ENCODE results near the gene RAX. TPM values are rescaled to one million over a fixed set of nuclear protein-coding genes. Genes with fewer than 3 reads are reported as not detected.

RAX gene
- total and polyA plus RNA-seq, 9 donors: 0.13 TPM; not detected in 8

DNA sequence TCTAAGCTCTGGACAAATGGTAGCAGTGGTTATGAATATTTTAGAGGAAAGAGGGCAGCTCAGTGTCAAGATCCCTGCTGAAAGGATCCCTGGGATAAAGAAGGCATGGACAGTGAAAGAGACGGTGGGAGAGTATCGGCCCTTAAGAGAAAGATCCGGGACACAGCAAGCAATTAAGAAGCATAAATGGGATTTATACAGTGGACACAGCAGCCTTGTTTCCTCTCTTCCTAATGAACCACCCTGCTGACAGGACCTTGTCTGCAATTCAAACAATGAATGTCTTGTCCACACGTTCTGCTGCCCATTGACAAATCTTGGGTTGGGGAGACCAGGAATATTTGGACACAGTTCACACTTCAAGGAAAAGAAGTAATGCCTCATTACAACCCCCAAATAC is 28.7 kb upstream of the RAX start:
- Histone ChIP-seq H3K36me3 (ENCODE audit: control insufficient read depth, insufficient read depth, low read length) (no peaks in the 10 kb centered on the region), H3K4me1 (ENCODE audit: control insufficient read depth, insufficient read depth, low read length) (no peaks in the 10 kb centered on the region), H3K9me3 (replicated peaks; ENCODE audit: control insufficient read depth, low read depth, low read length) (no peaks in the 10 kb centered on the region), H3K27me3 (ENCODE audit: control insufficient read depth, insufficient read depth, low read length) (peaks cover 25% of the 10 kb centered on the region), H3K27ac (ENCODE audit: low read length) (no peak overlapping the region), H3K4me3 (ENCODE audit: low read length) (no peak overlapping the region)
- 84% methylated on average over 3 of the region's 4 CpGs for WGBS (ENCODE audit: insufficient coverage)
- no peak for DNase-seq

DNA sequence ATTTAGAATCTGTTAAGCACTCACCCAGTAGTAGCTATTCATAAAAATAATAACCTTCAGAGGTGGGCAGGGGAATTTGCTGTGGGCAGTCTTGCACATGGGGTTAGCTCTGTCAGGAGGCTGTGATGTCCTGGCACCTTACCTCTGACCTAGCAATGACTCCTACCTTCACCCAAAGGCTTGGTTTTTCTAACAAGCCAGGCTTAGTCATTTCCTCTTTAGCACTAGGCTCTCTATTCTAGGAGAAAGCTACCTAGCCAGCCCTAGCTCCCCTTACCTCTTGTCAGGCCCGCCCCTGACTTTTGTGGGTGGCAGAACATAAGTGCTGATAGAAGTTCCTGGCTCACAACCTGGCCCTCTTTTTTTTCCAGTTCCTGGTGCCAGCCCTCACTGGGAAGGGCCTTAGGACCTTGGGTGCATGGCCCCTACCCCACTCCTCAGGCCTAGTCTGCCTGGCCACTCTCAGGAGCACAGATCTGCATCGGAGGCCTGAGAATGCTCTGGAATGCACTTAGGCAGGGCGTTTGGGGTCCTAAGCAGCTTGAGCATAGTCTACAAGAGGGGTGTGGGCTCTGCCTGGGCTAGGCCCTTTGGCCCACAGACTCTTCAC is 27.5 kb upstream of the RAX start:
- 85% methylated on average over 2 of the region's 3 CpGs for WGBS (ENCODE audit: insufficient coverage)
- Histone ChIP-seq H3K27me3 (ENCODE audit: control insufficient read depth, insufficient read depth, low read length) (peaks cover 24% of the 10 kb centered on the region), H3K9me3 (replicated peaks; ENCODE audit: control insufficient read depth, low read depth, low read length) (no peaks in the 10 kb centered on the region), H3K4me1 (ENCODE audit: control insufficient read depth, insufficient read depth, low read length) (no peaks in the 10 kb centered on the region), H3K36me3 (ENCODE audit: control insufficient read depth, insufficient read depth, low read length) (no peaks in the 10 kb centered on the region), H3K4me3 (ENCODE audit: low read length) (no peak overlapping the region), H3K27ac (ENCODE audit: low read length) (no peak overlapping the region)
- no peak for DNase-seq

DNA sequence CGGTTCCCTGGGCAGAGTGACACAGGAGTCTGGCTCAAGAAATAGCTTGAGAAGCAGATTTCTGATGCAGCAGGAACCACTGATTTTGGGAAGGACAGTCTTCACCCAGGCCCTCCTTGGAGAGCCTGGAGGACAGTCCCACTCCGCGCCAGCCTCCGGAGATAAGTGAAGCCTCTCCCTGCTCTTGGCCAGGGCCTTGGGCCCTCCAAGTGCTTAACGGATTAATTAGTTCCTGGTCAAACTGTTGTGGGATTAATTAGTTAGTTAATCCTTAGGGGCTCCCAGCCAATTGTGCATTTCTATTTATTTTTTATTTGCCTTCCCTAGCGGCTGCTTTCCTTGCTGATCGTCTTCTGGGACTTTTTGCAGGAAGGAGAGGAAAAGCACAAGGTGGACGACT is 25.6 kb upstream of the RAX start:
- Histone ChIP-seq H3K27me3 (ENCODE audit: control insufficient read depth, insufficient read depth, low read length) (peaks cover 18% of the 10 kb centered on the region), H3K27ac (ENCODE audit: low read length) (no peak overlapping the region), H3K4me1 (ENCODE audit: control insufficient read depth, insufficient read depth, low read length) (no peaks in the 10 kb centered on the region), H3K9me3 (replicated peaks; ENCODE audit: control insufficient read depth, low read depth, low read length) (no peaks in the 10 kb centered on the region), H3K4me3 (ENCODE audit: low read length) (no peak overlapping the region), H3K36me3 (ENCODE audit: control insufficient read depth, insufficient read depth, low read length) (no peaks in the 10 kb centered on the region)
- 57% methylated on average over 3 of the region's 8 CpGs for WGBS (ENCODE audit: insufficient coverage)
- no peak for DNase-seq

DNA sequence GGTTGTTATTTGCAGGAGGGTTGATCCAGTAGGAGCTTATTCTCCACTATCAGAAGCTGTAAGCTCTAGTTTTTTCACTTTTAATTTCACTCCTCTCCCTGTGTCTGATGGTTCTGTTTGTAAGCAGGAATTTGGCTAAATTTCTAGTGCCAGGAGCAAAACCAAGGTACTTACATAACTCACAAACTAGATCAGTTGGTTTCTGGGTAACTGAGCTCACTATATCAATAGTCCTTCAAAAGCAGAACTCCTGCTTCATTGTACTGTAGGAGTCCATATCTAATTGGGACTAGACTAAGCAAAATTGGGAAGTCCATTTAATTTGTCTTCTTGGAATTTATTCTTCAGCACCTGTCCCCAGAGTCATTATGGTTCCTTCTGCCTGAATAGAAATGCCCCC is 20.1 kb upstream of the RAX start:
- no peak for DNase-seq
- Histone ChIP-seq H3K4me3 (ENCODE audit: low read length) (no peak overlapping the region), H3K36me3 (ENCODE audit: control insufficient read depth, insufficient read depth, low read length) (no peaks in the 10 kb centered on the region), H3K9me3 (replicated peaks; ENCODE audit: control insufficient read depth, low read depth, low read length) (no peaks in the 10 kb centered on the region), H3K27me3 (ENCODE audit: control insufficient read depth, insufficient read depth, low read length) (peaks cover 12% of the 10 kb centered on the region), H3K4me1 (ENCODE audit: control insufficient read depth, insufficient read depth, low read length) (no peaks in the 10 kb centered on the region), H3K27ac (ENCODE audit: low read length) (no peak overlapping the region)

DNA sequence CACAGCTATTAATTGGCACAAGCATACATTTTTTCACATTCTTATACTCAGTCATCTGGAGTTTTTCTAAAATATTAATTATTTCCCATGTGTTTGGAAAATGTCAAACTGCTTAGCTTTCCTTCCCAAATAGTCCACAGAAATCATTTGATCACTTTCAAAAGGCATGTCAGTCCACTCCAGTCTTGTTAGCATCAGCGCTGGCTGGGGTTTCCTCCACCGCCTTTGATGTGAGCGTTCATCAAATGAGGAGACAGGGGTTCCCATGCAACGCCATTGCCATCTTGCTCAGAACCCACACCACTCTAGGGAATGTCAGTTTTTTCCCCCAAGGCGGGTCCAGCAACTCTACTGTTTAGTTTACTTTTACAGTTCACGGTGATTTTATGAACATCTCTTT is 13.1 kb upstream of the RAX start:
- no peaks in the 10 kb centered on the region for H3K9me3 ChIP-seq (replicated peaks; ENCODE audit: control insufficient read depth, low read depth, low read length)
- 40% methylated on average over 2 of the region's 6 CpGs for WGBS (ENCODE audit: insufficient coverage)
- H3K27me3 ChIP-seq (ENCODE audit: control insufficient read depth, insufficient read depth, low read length): peaks cover 26% of the 10 kb centered on the region
- no peak for DNase-seq
- no peak overlapping the region for H3K4me3 ChIP-seq (ENCODE audit: low read length)
- H3K27ac ChIP-seq (ENCODE audit: low read length): no peak overlapping the region
- no peaks in the 10 kb centered on the region for H3K4me1 ChIP-seq (ENCODE audit: control insufficient read depth, insufficient read depth, low read length)
- H3K36me3 ChIP-seq (ENCODE audit: control insufficient read depth, insufficient read depth, low read length): no peaks in the 10 kb centered on the region

DNA sequence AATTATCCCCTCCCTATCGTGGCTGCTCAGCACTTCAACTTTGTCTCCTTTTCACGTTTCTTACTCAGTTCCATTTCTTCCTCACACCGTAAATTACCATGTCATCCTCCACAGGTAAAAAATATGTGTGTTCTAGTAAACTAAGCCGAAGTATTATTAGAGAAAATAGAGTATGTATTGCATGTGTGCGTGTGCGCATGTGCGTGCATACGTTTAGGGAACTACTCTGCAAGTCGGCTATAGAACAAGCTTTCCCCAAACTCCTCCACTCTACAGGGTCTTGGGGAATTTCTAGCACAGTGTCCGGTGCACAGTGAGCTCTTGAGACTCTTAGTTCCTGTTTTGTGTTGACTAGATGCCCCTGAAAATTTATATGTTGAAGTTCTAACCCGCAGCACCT is 9.1 kb upstream of the RAX start:
- WGBS (ENCODE audit: insufficient coverage): 77% methylated on average over 1 of the region's 11 CpGs
- Histone ChIP-seq H3K36me3 (ENCODE audit: control insufficient read depth, insufficient read depth, low read length) (no peaks in the 10 kb centered on the region), H3K9me3 (replicated peaks; ENCODE audit: control insufficient read depth, low read depth, low read length) (no peaks in the 10 kb centered on the region), H3K27me3 (ENCODE audit: control insufficient read depth, insufficient read depth, low read length) (peaks cover 40% of the 10 kb centered on the region), H3K27ac (ENCODE audit: low read length) (no peak overlapping the region), H3K4me1 (ENCODE audit: control insufficient read depth, insufficient read depth, low read length) (no peaks in the 10 kb centered on the region), H3K4me3 (ENCODE audit: low read length) (no peak overlapping the region)
- no peak for DNase-seq

DNA sequence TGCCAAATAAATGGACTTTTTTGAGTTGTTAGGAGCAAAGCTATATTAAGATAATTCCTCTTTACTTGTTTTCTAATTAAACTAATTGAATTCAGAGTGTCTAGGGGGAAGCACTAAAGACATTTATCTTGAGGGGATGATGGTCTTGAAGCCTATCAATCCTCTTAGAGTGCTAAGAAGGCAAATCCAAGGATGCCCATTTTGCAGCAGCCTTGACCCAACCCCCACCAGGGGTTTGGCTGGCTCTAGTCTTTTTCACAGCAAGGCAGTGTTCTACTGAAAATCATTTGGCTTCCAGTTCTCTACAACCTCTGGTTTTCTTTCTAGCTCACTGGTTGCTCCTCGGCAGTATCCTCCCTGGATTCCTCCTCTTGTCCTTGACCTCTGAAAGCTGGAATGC is 6.5 kb upstream of the RAX start:
- Histone ChIP-seq H3K27ac (ENCODE audit: low read length) (no peak overlapping the region), H3K36me3 (ENCODE audit: control insufficient read depth, insufficient read depth, low read length) (no peaks in the 10 kb centered on the region), H3K4me3 (ENCODE audit: low read length) (no peak overlapping the region), H3K27me3 (ENCODE audit: control insufficient read depth, insufficient read depth, low read length) (peaks cover 55% of the 10 kb centered on the region), H3K9me3 (replicated peaks; ENCODE audit: control insufficient read depth, low read depth, low read length) (no peaks in the 10 kb centered on the region), H3K4me1 (ENCODE audit: control insufficient read depth, insufficient read depth, low read length) (no peaks in the 10 kb centered on the region)
- WGBS (ENCODE audit: insufficient coverage): 55% methylated on average over 1 of the region's 1 CpG
- DNase-seq: no peak

DNA sequence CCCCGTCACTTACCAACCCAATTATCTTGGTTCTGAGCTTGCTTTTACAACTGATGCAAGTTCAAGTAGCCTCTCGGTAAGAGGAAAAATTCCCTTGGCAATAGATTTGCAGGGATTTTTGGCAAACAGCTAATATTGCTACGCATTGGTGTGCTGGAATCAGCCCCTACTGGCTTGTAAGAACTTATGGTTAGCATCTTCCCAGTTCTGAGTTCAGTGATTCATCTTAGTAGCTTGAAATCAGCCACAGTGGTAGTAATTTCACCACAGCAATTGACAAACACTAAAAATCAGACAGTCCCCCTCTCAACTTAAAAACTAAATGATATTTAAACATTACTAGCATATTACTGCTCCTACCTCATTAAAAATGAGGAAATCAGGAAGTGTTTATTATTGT is 5.9 kb upstream of the RAX start:
- Histone ChIP-seq H3K4me3 (ENCODE audit: low read length) (no peak overlapping the region), H3K36me3 (ENCODE audit: control insufficient read depth, insufficient read depth, low read length) (no peaks in the 10 kb centered on the region), H3K9me3 (replicated peaks; ENCODE audit: control insufficient read depth, low read depth, low read length) (no peaks in the 10 kb centered on the region), H3K27me3 (ENCODE audit: control insufficient read depth, insufficient read depth, low read length) (peaks cover 60% of the 10 kb centered on the region), H3K27ac (ENCODE audit: low read length) (no peak overlapping the region), H3K4me1 (ENCODE audit: control insufficient read depth, insufficient read depth, low read length) (peaks cover 1% of the 10 kb centered on the region)
- 20% methylated on average over 1 of the region's 3 CpGs for WGBS (ENCODE audit: insufficient coverage)
- no peak for DNase-seq

DNA sequence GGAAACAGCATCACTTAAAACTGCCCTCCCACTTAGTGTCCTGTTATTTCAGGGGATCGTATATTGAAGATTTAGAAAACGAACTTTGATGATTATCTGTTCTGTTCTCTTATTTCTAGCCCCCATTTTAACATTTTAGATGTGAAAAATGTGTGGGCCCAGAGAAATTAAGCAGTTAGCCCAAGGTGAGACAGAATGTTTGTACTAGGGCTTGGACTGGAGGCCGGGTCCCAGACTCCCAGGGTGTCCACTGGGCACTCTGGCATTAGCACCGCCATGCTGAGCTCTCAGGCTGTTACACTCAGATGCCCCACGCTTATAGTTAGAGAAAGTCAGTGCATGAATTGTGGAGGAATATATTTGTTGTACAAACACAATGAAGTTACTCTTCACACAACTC is 5.5 kb upstream of the RAX start:
- WGBS (ENCODE audit: insufficient coverage): 100% methylated on average over 1 of the region's 5 CpGs
- H3K4me3 ChIP-seq (ENCODE audit: low read length): no peak overlapping the region
- no peaks in the 10 kb centered on the region for H3K9me3 ChIP-seq (replicated peaks; ENCODE audit: control insufficient read depth, low read depth, low read length)
- peaks cover 60% of the 10 kb centered on the region for H3K27me3 ChIP-seq (ENCODE audit: control insufficient read depth, insufficient read depth, low read length)
- H3K27ac ChIP-seq (ENCODE audit: low read length): no peak overlapping the region
- peaks cover 4% of the 10 kb centered on the region for H3K4me1 ChIP-seq (ENCODE audit: control insufficient read depth, insufficient read depth, low read length)
- no peak for DNase-seq
- H3K36me3 ChIP-seq (ENCODE audit: control insufficient read depth, insufficient read depth, low read length): no peaks in the 10 kb centered on the region

DNA sequence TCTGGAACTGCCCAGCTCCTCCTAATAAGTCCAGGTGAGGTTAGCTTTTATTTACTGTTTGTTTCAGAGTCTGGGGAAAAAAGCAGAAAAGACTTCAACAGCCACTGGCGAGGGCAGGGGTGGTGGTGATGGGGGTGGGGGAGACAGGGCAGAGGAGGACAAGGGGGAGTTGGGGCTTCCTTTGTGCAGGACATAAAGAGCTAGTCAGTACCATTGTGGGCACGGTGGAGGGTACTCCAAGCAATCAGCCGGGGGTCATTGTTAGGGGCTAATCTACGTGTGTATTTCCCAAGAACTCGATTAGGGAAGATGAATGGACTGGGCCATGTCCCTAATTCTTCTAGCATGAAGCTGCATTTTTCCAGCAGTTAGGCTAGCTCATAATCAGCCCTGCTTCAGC is 2.8 kb upstream of the RAX start:
- Histone ChIP-seq H3K4me3 (ENCODE audit: low read length) (no peak overlapping the region), H3K27me3 (ENCODE audit: control insufficient read depth, insufficient read depth, low read length) (peaks cover 73% of the 10 kb centered on the region), H3K9me3 (replicated peaks; ENCODE audit: control insufficient read depth, low read depth, low read length) (no peaks in the 10 kb centered on the region), H3K36me3 (ENCODE audit: control insufficient read depth, insufficient read depth, low read length) (no peaks in the 10 kb centered on the region), H3K27ac (ENCODE audit: low read length) (no peak overlapping the region), H3K4me1 (ENCODE audit: control insufficient read depth, insufficient read depth, low read length) (peaks cover 19% of the 10 kb centered on the region)
- DNase-seq: no peak
- WGBS (ENCODE audit: insufficient coverage): 18% methylated on average over 5 of the region's 5 CpGs

DNA sequence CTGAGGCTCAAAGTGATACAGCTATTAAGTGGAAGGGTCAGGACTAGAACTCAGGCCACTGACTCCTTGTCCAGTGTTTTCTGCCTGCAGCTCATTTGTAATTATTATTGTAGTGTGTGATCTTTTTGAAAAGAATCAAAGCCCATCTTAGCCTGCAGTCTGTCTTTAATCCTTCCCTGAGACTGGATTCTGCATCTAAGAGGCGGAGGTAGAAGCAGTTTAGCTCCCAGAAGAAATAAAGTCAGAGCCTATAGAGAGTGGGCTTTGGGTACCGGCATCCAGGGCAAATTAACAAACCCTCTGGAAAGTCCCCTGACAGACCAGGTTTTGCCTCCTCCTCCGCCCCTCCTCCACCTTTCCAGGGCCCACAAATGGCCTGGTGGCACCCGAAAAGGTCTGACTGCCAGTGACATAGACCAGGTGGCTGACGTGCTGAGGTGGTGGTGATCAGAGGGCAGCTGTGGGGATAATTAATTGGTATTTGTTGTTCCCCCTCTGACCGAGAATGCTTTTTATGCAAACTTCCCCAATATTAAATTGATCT is 2.2 kb upstream of the RAX start:
- H3K27ac ChIP-seq (ENCODE audit: low read length): no peak overlapping the region
- H3K9me3 ChIP-seq (replicated peaks; ENCODE audit: control insufficient read depth, low read depth, low read length): no peaks in the 10 kb centered on the region
- H3K4me3 ChIP-seq (ENCODE audit: low read length): no peak overlapping the region
- no peak for DNase-seq
- WGBS (ENCODE audit: insufficient coverage): no CpG with 5 or more reads among the region's 6 CpGs
- peaks cover 78% of the 10 kb centered on the region for H3K27me3 ChIP-seq (ENCODE audit: control insufficient read depth, insufficient read depth, low read length)
- H3K4me1 ChIP-seq (ENCODE audit: control insufficient read depth, insufficient read depth, low read length): peaks cover 19% of the 10 kb centered on the region
- no peaks in the 10 kb centered on the region for H3K36me3 ChIP-seq (ENCODE audit: control insufficient read depth, insufficient read depth, low read length)

Measured in muscle of leg (tissue), 11 donors.